Measurements from ENCODE around the gene STUB1. TPM values are rescaled to one million over a fixed set of nuclear protein-coding genes. Genes with fewer than 3 reads are reported as not detected.
A peak's percentile ranks its signal among the peaks of the same experiment; 100 is the strongest.
"Not testable (repeated sequence)": the region's sequence is repeated elsewhere in the genome, so short reads cannot be mapped to it uniquely, and the experiment has no call there.

Gene STUB1
- total RNA-seq, 3 donors from 2014 or later, result 127 to 184 (median 175) TPM

DNA sequence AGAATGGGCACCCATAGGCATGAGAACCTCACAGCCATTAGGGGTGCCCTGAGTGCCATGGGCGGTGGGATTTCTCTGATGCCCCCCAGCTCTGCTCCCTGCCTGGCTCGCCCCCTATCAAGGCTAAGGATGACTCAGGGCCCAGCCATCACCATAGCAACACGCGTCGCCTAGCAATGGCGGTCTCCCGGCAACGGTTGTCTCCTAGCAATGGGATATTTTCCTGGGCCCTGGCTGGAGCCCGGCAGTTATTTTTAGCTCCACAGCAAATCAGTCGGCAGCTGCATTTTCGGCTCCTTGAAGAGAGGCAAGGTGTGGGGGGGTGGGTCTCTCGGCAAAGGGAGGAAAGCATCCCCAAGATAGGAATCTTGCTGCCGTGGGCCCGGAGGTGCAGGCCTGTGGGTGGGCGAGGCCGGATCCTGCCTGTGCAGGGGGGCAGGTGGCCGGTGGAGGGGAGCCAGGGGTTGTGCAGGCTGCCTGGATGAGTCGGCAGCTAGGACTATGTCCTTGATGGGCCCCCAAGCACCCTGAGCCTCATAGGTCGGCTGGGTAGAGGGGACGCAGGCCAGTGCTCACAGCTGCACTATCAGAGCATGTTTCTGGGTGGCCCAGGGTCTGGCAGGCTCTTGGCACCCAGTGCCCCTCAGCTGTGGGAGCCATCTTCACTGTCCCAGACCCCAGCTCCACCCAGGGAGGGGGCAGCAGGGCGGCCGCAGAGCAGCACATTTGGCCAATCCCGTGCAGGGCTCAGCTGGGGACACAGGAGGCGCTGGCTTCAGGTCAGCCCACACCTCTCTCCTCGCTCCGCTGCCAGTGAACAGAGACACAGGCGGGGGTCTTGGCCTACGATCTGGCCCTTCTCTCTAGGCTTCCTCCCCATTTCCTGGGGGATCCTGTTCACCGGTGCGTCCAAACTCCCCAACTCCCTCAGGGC, 29.6 kb downstream of the STUB1 start:
- intact Hi-C loops (cut with DNase I; ENCODE audit: low total_unique reads), result no loop called here
- Histone ChIP-seq H3K9me3 (no peaks in the 10 kb centered on the region), H3K4me1 (peaks cover 0 to 6% of the 10 kb centered on the region in 2 donors), H3K27me3 (peaks cover 18 to 67% of the 10 kb centered on the region in 2 donors), H3K27ac (no peak overlapping the region), H3K36me3 (no peaks in the 10 kb centered on the region), H3K4me3 (no peak overlapping the region)
- DNase-seq (ENCODE audit: low spot score in 2 of 2), result no peak
- TF ChIP-seq POLR2AphosphoS5 (IDR thresholded peaks at IDR 0.05) (no peak), POLR2A (IDR thresholded peaks at IDR 0.05) (no peak)
- TF ChIP-seq, protein P1, sequence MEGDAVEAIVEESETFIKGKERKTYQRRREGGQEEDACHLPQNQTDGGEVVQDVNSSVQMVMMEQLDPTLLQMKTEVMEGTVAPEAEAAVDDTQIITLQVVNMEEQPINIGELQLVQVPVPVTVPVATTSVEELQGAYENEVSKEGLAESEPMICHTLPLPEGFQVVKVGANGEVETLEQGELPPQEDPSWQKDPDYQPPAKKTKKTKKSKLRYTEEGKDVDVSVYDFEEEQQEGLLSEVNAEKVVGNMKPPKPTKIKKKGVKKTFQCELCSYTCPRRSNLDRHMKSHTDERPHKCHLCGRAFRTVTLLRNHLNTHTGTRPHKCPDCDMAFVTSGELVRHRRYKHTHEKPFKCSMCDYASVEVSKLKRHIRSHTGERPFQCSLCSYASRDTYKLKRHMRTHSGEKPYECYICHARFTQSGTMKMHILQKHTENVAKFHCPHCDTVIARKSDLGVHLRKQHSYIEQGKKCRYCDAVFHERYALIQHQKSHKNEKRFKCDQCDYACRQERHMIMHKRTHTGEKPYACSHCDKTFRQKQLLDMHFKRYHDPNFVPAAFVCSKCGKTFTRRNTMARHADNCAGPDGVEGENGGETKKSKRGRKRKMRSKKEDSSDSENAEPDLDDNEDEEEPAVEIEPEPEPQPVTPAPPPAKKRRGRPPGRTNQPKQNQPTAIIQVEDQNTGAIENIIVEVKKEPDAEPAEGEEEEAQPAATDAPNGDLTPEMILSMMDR (IDR thresholded peaks at IDR 0.05), result no peak

DNA sequence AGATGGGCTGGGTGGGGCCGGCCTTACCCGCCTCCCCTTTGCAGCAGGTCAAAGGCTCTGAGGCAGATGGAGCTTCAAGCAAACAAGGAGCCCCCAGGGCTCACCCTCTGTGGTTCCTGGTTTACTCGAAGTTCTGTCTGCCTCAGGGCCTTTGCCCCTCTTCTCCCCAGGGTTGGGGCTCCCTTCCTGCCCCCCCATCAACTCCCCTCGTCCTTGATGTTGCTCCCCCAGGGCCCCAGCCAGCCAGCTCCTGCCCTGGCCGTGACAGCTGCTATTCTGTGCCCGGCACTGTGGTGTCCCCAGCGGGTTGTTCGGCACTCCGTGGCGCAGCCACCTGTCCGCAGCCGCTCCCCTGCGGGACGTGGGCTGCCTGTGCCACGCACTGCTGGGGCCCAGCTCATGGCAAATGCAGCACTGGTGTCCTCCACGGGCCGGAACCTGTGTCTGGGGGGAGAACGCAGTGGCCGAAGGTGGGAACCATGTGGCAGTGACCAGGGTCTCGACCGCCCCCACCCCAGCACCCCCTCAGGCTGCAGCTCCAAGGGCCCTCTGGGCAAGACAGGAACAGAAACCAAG, 30.4 kb downstream of the STUB1 start:
- TF ChIP-seq POLR2AphosphoS5 (IDR thresholded peaks at IDR 0.05) (no peak), POLR2A (IDR thresholded peaks at IDR 0.05) (no peak)
- peaks cover 13 to 62% of the 10 kb centered on the region in 2 donors for H3K27me3 ChIP-seq
- no peak for DNase-seq (ENCODE audit: low spot score in 2 of 2)

DNA sequence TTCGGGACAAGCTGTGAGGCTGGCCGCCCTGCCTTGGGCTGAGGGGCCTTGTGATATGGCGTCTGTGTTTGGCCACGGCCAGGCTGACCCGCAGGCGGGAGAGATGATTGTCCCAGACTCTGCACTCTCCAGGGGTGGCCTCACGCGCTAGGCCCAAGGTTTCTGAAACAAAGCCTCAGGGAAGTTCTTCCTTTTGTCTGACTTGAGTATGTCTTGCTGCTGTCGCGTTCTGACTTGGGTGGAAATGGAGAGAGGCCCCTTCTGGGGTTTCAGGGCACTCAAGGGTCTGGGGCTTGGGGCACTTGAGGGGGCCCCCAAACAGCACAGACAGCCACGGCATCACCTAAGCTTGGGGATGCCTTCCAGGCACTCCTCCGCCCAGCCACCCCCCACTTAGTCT, 30.9 kb downstream of the STUB1 start:
- no peaks in the 10 kb centered on the region for H3K9me3 ChIP-seq
- no peaks in the 10 kb centered on the region for H3K36me3 ChIP-seq
- TF ChIP-seq, protein P1 (IDR thresholded peaks at IDR 0.05), result no peak
- no peak for TF ChIP-seq POLR2A (IDR thresholded peaks at IDR 0.05)
- no peak for TF ChIP-seq POLR2AphosphoS5 (IDR thresholded peaks at IDR 0.05)
- intact Hi-C loops (cut with DNase I; ENCODE audit: low total_unique reads), result no loop called here
- H3K27me3 ChIP-seq, result peaks cover 13 to 60% of the 10 kb centered on the region in 2 donors
- H3K27ac ChIP-seq, result no peak overlapping the region
- no peak overlapping the region for H3K4me3 ChIP-seq
- peaks cover 0 to 9% of the 10 kb centered on the region in 2 donors for H3K4me1 ChIP-seq
- no peak for DNase-seq (ENCODE audit: low spot score in 2 of 2)

More for the DNA sequence above, 30.4 kb downstream of the STUB1 start:
- Histone ChIP-seq H3K4me3 (no peak overlapping the region), H3K27ac (no peak overlapping the region), H3K36me3 (no peaks in the 10 kb centered on the region), H3K9me3 (no peaks in the 10 kb centered on the region), H3K4me1 (peaks cover 0 to 6% of the 10 kb centered on the region in 2 donors)
- intact Hi-C loops (cut with DNase I; ENCODE audit: low total_unique reads), result no loop called here

DNA sequence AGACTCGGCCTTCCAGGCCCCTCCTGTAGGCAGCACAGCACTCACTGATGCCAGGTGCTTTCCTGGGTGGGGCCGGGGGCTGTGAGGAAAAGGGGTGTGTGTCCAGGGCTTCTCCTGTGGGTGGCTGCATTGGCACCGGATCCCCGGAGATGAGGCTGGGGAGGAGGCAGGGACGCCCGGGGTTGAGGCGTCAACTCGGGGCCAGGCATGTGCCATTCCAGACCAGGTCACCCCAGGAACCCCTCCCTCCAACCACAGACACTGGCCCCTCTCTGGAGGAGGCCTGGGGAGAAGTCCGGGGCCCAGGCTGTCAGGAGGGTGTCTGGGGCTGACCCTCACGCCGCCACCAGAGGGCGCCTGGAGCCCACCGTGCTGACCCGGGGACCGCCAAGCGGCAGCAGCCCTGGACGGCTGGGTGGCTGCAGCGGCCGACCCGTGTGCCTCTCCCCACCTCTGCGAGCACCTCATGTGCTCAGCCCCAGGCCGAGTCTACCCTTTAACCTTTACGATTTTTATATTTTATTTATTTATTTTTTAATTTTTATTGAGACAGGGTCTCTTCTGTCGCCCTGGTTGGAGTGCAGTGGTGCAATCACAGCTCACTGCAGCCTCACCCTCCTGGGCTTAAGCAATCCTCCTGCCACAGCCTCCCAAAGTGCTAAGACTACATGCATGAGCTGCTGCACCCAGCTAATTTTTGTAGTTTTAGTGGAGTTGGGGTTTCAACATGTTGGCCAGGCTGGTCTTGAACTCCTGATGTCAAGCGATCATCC, 31.5 kb downstream of the STUB1 start:
- Histone ChIP-seq H3K4me3 (no peak overlapping the region), H3K27me3 (peaks cover 13 to 54% of the 10 kb centered on the region in 2 donors), H3K9me3 (no peaks in the 10 kb centered on the region), H3K36me3 (no peaks in the 10 kb centered on the region), H3K27ac (no peak overlapping the region), H3K4me1 (peaks cover 0 to 14% of the 10 kb centered on the region in 2 donors)
- no peak for TF ChIP-seq POLR2A (IDR thresholded peaks at IDR 0.05)
- TF ChIP-seq, protein P1 (IDR thresholded peaks at IDR 0.05), result peak; percentile 62 to 93 (median 88)
- no peak for TF ChIP-seq POLR2AphosphoS5 (IDR thresholded peaks at IDR 0.05)
- DNase-seq (ENCODE audit: low spot score in 2 of 2), result peak in 1 of 2 donors; percentile 82
- intact Hi-C loops (cut with DNase I; ENCODE audit: low total_unique reads), result no loop called here

DNA sequence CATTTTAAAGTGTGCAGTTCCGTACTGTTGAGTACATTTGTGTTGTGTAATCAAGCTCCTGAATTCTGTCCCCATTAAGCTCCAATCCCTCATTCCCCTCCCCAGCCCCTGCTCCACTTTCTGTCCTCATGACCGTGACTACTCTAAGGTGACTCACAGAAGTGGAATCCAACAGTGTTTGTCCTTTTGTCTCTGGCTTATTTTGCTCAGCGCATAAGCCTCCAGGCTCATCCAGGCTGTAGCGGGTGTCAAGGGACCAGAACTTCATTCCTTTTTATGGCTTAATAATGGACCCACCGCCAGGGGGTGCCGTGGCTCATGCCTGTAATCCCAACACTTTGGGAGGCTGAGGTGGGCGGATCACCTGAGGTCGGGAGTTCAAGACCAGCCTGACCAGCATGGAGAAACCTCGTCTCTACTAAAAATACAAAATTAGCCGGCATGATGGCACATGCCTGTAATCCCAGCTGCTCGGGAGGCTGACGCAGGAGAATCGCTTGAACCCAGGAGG, 32.6 kb downstream of the STUB1 start:
- intact Hi-C loops (cut with DNase I; ENCODE audit: low total_unique reads); H3K36me3 ChIP-seq; H3K9me3 ChIP-seq; DNase-seq (ENCODE audit: low spot score in 2 of 2); H3K27ac ChIP-seq; H3K4me3 ChIP-seq: not testable (repeated sequence)
- peaks cover 13 to 43% of the 10 kb centered on the region in 2 donors for H3K27me3 ChIP-seq
- peaks cover 0 to 11% of the 10 kb centered on the region in 2 donors for H3K4me1 ChIP-seq
- TF ChIP-seq, protein P1 (IDR thresholded peaks at IDR 0.05), result peak; percentile 27 to 44 (median 32)
